ENCODE data around the gene KMT5C.

Gene KMT5C

GRCh38 chr19:55383279-55384130 lies 43.8 kb downstream of the KMT5C start:
- ATAC-seq (peak; percentile 48), DNase-seq (peak; percentile 70 to 72)
- peaks cover 0 to 4% of the 10 kb centered on the region in 2 donors for H3K9me3 Mint-ChIP-seq
- peak overlapping the region; percentile 95 to 98 for H3K27ac Mint-ChIP-seq
- peaks cover 58% of the 10 kb centered on the region for H3K4me1 Mint-ChIP-seq
- H3K27me3 Mint-ChIP-seq = no peaks in the 10 kb centered on the region
- H3K4me3 Mint-ChIP-seq = peak overlapping the region; percentile 95 to 98

GRCh38 chr19:55384131-55384919 lies 44.6 kb downstream of the KMT5C start, which contains the start of gene TMEM238:
Gene TMEM238, minus strand, starts transcription at chr19:55384292. Its CDS starts 33 bp downstream, at chr19:55384259.
- Mint-ChIP-seq H3K9me3 (peaks cover 0 to 4% of the 10 kb centered on the region in 2 donors), H3K27ac (peak within 1 kb of the TSS; percentile 99), H3K27me3 (no peaks in the 10 kb centered on the region), H3K4me3 (peak within 1 kb of the TSS; percentile 95 to 98), H3K4me1 (peaks cover 66% of the 10 kb centered on the region)
- peak; percentile 16 for ATAC-seq
- DNase-seq = peak; percentile 41 to 55

GRCh38 chr19:55384920-55385723 lies 45.4 kb downstream of the KMT5C start:
- DNase-seq (peak; percentile 95), ATAC-seq (peak; percentile 84)
- peak overlapping the region; percentile 99 for H3K27ac Mint-ChIP-seq
- peaks cover 0 to 4% of the 10 kb centered on the region in 2 donors for H3K9me3 Mint-ChIP-seq
- no peaks in the 10 kb centered on the region for H3K27me3 Mint-ChIP-seq
- peak overlapping the region; percentile 93 to 98 for H3K4me3 Mint-ChIP-seq
- H3K4me1 Mint-ChIP-seq = peaks cover 74% of the 10 kb centered on the region

GRCh38 chr19:55385724-55386492 lies 46.2 kb downstream of the KMT5C start, which contains the start of gene RPL28:
Gene RPL28, plus strand, starts transcription at chr19:55385932. Its CDS starts 426 bp downstream, at chr19:55386358.
- peak; percentile 79 for ATAC-seq
- peak; percentile 99 for DNase-seq
- Mint-ChIP-seq H3K27me3 (no peaks in the 10 kb centered on the region), H3K27ac (peak within 1 kb of the TSS; percentile 99), H3K9me3 (peaks cover 0 to 4% of the 10 kb centered on the region in 2 donors), H3K4me1 (peaks cover 82% of the 10 kb centered on the region), H3K4me3 (peak within 1 kb of the TSS; percentile 93 to 98)

- H3K27ac Mint-ChIP-seq = peak overlapping the region; percentile 99
These were observed 46.9 kb downstream of the KMT5C start for GRCh38 chr19:55386493-55386971.

GRCh38 chr19:55387736-55388497 lies 48.2 kb downstream of the KMT5C start:
- Mint-ChIP-seq H3K27me3 (no peaks in the 10 kb centered on the region), H3K9me3 (no peaks in the 10 kb centered on the region), H3K4me3 (peak overlapping the region; percentile 93 to 98), H3K4me1 (peaks cover 69% of the 10 kb centered on the region), H3K27ac (peak overlapping the region; percentile 76 to 79)
- ATAC-seq = no peak
- DNase-seq = no peak

More at GRCh38 chr19:55386493-55386971, 46.9 kb downstream of the KMT5C start:
- Mint-ChIP-seq H3K9me3 (peaks cover 0 to 4% of the 10 kb centered on the region in 2 donors), H3K4me3 (peak overlapping the region; percentile 93 to 98), H3K4me1 (peaks cover 80% of the 10 kb centered on the region), H3K27me3 (no peaks in the 10 kb centered on the region)
- ATAC-seq = no peak
- DNase-seq = no peak

- no peak for DNase-seq
- ATAC-seq = no peak
- Mint-ChIP-seq H3K4me3 (peak overlapping the region; percentile 23 to 68), H3K27ac (peak overlapping the region; percentile 58 to 83), H3K9me3 (no peaks in the 10 kb centered on the region), H3K4me1 (peaks cover 66% of the 10 kb centered on the region), H3K27me3 (no peaks in the 10 kb centered on the region)
These were observed 50.0 kb downstream of the KMT5C start for GRCh38 chr19:55389386-55390317.

- H3K27ac Mint-ChIP-seq = peak overlapping the region; percentile 83 to 88
- no peaks in the 10 kb centered on the region for H3K27me3 Mint-ChIP-seq
- peaks cover 62% of the 10 kb centered on the region for H3K4me1 Mint-ChIP-seq
- H3K9me3 Mint-ChIP-seq = no peaks in the 10 kb centered on the region
- no peak for DNase-seq
- no peak overlapping the region for H3K4me3 Mint-ChIP-seq
- no peak for ATAC-seq
These were observed 50.8 kb downstream of the KMT5C start for GRCh38 chr19:55390461-55390880.

GRCh38 chr19:55391191-55391670 lies 51.6 kb downstream of the KMT5C start:
- Mint-ChIP-seq H3K27me3 (no peaks in the 10 kb centered on the region), H3K9me3 (no peaks in the 10 kb centered on the region), H3K4me3 (no peak overlapping the region), H3K4me1 (peaks cover 58% of the 10 kb centered on the region), H3K27ac (no peak overlapping the region)
- DNase-seq (no peak), ATAC-seq (no peak)

- Mint-ChIP-seq H3K9me3 (no peaks in the 10 kb centered on the region), H3K4me1 (peaks cover 51% of the 10 kb centered on the region), H3K27me3 (no peaks in the 10 kb centered on the region), H3K27ac (no peak overlapping the region), H3K4me3 (no peak overlapping the region)
- ATAC-seq (no peak), DNase-seq (no peak)
These were observed 52.3 kb downstream of the KMT5C start for GRCh38 chr19:55391702-55392615.

- no peak overlapping the region for H3K4me3 Mint-ChIP-seq
- H3K27me3 Mint-ChIP-seq = no peaks in the 10 kb centered on the region
- H3K27ac Mint-ChIP-seq = peak overlapping the region in 1 of 2 donors; percentile 77
These were observed 53.4 kb downstream of the KMT5C start for GRCh38 chr19:55392820-55393761.

More at GRCh38 chr19:55392820-55393761, 53.4 kb downstream of the KMT5C start:
- H3K4me1 Mint-ChIP-seq = peaks cover 44% of the 10 kb centered on the region
- ATAC-seq (peak; percentile 19), DNase-seq (no peak)
- no peaks in the 10 kb centered on the region for H3K9me3 Mint-ChIP-seq

All from stimulated activated naive CD8-positive, alpha-beta T cell treated with anti-CD3 and anti-CD28 coated beads, Interleukin-15, amount 100 ng/mL, for 72 hours (primary cell).